H9 (cell line): ENCODE results near the gene DENND11. TPM values are rescaled to one million over a fixed set of nuclear protein-coding genes. Genes with fewer than 3 reads are reported as not detected.

Experiments
- DNase-seq: peaks from one replicate; pipeline ENCODE4 v3.0.0-alpha.2; 2017
- H2AFZ ChIP-seq: one replicate; pipeline ENCODE4 v1.6.1; 2013; ENCODE audit warnings: mild to moderate bottlenecking, low read length, control low read depth, moderate library complexity
- H2AK5ac ChIP-seq: 2 replicates; pipeline ENCODE4 v1.6.1; 2013; ENCODE audit warnings: low read length, control low read depth, mixed read lengths; ENCODE audit not compliant: insufficient read length
- H2BK120ac ChIP-seq: one replicate; pipeline ENCODE4 v1.6.1; 2013; ENCODE audit warnings: low read depth, mild to moderate bottlenecking, low read length, control low read depth, inconsistent platforms; ENCODE audit not compliant: poor library complexity, severe bottlenecking
- H2BK12ac ChIP-seq: 2 replicates; pipeline ENCODE4 v1.6.1; 2013; ENCODE audit warnings: low read length, control low read depth, mixed read lengths, low read depth; ENCODE audit not compliant: insufficient read length
- H2BK15ac ChIP-seq: 2 replicates; pipeline ENCODE4 v1.6.1; 2013; ENCODE audit warnings: low read depth, low read length, control low read depth
- H2BK20ac ChIP-seq: one replicate; pipeline ENCODE4 v1.6.1; 2013; ENCODE audit warnings: low read depth, mild to moderate bottlenecking, low read length, control low read depth, inconsistent platforms; ENCODE audit not compliant: poor library complexity, severe bottlenecking
- H2BK5ac ChIP-seq: 2 replicates; pipeline ENCODE4 v1.6.1; 2013; ENCODE audit warnings: low read length, control low read depth, mixed read lengths; ENCODE audit not compliant: insufficient read length
- H3K14ac ChIP-seq: 2 replicates; pipeline ENCODE4 v1.6.1; 2013; ENCODE audit warnings: low read length, control low read depth; ENCODE audit not compliant: insufficient read depth
- H3K18ac ChIP-seq: 2 replicates; pipeline ENCODE4 v1.6.1; 2013; ENCODE audit warnings: low read depth, mild to moderate bottlenecking, mixed read lengths, low read length, control low read depth; ENCODE audit not compliant: insufficient read length
- H3K23ac ChIP-seq: 2 replicates; pipeline ENCODE4 v1.6.1; 2013; ENCODE audit warnings: low read length, control low read depth, mixed read lengths, low read depth; ENCODE audit not compliant: insufficient read length
- H3K23me2 ChIP-seq: 2 replicates; pipeline ENCODE4 v1.6.1; 2013; ENCODE audit warnings: low read depth, mild to moderate bottlenecking, mixed read lengths, low read length, control low read depth; ENCODE audit not compliant: insufficient read length, poor library complexity, severe bottlenecking
- H3K27ac ChIP-seq: 2 replicates; pipeline ENCODE4 v1.5.1; 2013; ENCODE audit warnings: low read length, control low read depth, mixed read lengths, low read depth; ENCODE audit not compliant: insufficient read length
- H3K27me3 ChIP-seq: 2 replicates; pipeline ENCODE4 v1.6.1; 2013; ENCODE audit warnings: low read length, control low read depth, inconsistent platforms; ENCODE audit not compliant: insufficient read depth
- H3K4ac ChIP-seq: 2 replicates; pipeline ENCODE4 v1.6.1; 2013; ENCODE audit warnings: low read depth, mild to moderate bottlenecking, control low read depth, inconsistent platforms, low read length, moderate library complexity
- H3K4me1 ChIP-seq: 2 replicates; pipeline ENCODE4 v1.6.1; 2013; ENCODE audit warnings: low read length, control low read depth, inconsistent platforms; ENCODE audit not compliant: insufficient read depth
- H3K4me2 ChIP-seq: 2 replicates; pipeline ENCODE4 v1.6.1; 2013; ENCODE audit warnings: low read length, control low read depth, mixed read lengths; ENCODE audit not compliant: insufficient read length, insufficient read depth
- H3K56ac ChIP-seq: 2 replicates; pipeline ENCODE4 v1.6.1; 2013; ENCODE audit warnings: low read depth, mild to moderate bottlenecking, mixed read lengths, low read length, control low read depth; ENCODE audit not compliant: insufficient read length
- H3K79me1 ChIP-seq: 2 replicates; pipeline ENCODE4 v1.6.1; 2013; ENCODE audit warnings: low read depth, mild to moderate bottlenecking, moderate library complexity, low read length, control low read depth, inconsistent platforms; ENCODE audit not compliant: insufficient read depth, poor library complexity, severe bottlenecking
- H3K79me2 ChIP-seq: 2 replicates; pipeline ENCODE4 v1.6.1; 2013; ENCODE audit warnings: low read length, control low read depth, inconsistent platforms; ENCODE audit not compliant: insufficient read depth
- H3K9ac ChIP-seq: 2 replicates; pipeline ENCODE4 v1.6.1; 2013; ENCODE audit warnings: low read length, control low read depth, mixed read lengths; ENCODE audit not compliant: insufficient read length; ENCODE audit errors: extremely low read depth
- H3K9me3 ChIP-seq: one replicate; pipeline ENCODE4 v1.6.1; 2013; ENCODE audit warnings: low read depth, low read length, inconsistent platforms; ENCODE audit not compliant: control insufficient read depth
- H3T11ph ChIP-seq: one replicate; pipeline ENCODE4 v1.6.1; 2013; ENCODE audit warnings: mild to moderate bottlenecking, low read length, control low read depth, inconsistent platforms
- H4K20me1 ChIP-seq: one replicate; pipeline ENCODE4 v1.6.1; 2013; ENCODE audit not compliant: control insufficient read depth, insufficient read length, insufficient read depth
- H4K5ac ChIP-seq: 2 replicates; pipeline ENCODE4 v1.6.1; 2013; ENCODE audit warnings: low read depth, mild to moderate bottlenecking, mixed read lengths, low read length, control low read depth; ENCODE audit not compliant: insufficient read length
- H4K8ac ChIP-seq: replicated peaks from 2 replicates; pipeline ENCODE4 v1.6.1; 2013; ENCODE audit warnings: low read length, control low read depth, mixed read lengths, low read depth; ENCODE audit not compliant: insufficient read length
- H4K91ac ChIP-seq: 2 replicates; pipeline ENCODE4 v1.6.1; 2013; ENCODE audit warnings: low read depth, mild to moderate bottlenecking, moderate library complexity, mixed read lengths, low read length, control low read depth; ENCODE audit not compliant: insufficient read length
- H3K27ac Mint-ChIP-seq, 3 experiments: 2 replicates in 2 of 3; 3 replicates in 1 of 3; pipeline ENCODE4 v1.8.0; 2020 to 2021; ENCODE audit warnings: mixed read lengths in 3 of 3, mild to moderate bottlenecking in 1 of 3, moderate library complexity in 1 of 3
- H3K27me3 Mint-ChIP-seq: 2 replicates; pipeline ENCODE4 v1.8.0; 2021; ENCODE audit warnings: low read depth, mild to moderate bottlenecking, moderate library complexity, mixed read lengths
- H3K36me3 Mint-ChIP-seq, 3 experiments: 2 replicates in 2 of 3; 3 replicates in 1 of 3; pipeline ENCODE4 v1.8.0; 2020 to 2021; ENCODE audit warnings: low read depth in 3 of 3, mixed read lengths in 3 of 3; ENCODE audit not compliant: insufficient read depth in 1 of 3
- H3K4me1 Mint-ChIP-seq, 2 experiments: 2 replicates each; pipeline ENCODE4 v1.8.0; 2020; ENCODE audit warnings: mixed read lengths in 2 of 2
- H3K4me3 Mint-ChIP-seq, 2 experiments: 2 replicates in 1 of 2; 3 replicates in 1 of 2; pipeline ENCODE4 v1.8.0; 2020 to 2021; ENCODE audit warnings: mild to moderate bottlenecking in 2 of 2, mixed read lengths in 2 of 2, moderate library complexity in 1 of 2
- H3K9me3 Mint-ChIP-seq, 2 experiments: 2 replicates in 1 of 2; 3 replicates in 1 of 2; pipeline ENCODE4 v1.8.0; 2020; ENCODE audit warnings: mild to moderate bottlenecking in 2 of 2, mixed read lengths in 2 of 2, moderate library complexity in 1 of 2
- CTCF ChIP-seq: fragments of 200-600 bp; sonication (generic); conservative IDR thresholded peaks from 3 replicates; pipeline ENCODE4 v1.8.0; 2021; ENCODE audit warnings: antibody characterized with exemption, mild to moderate bottlenecking
- WGBS: extraction: QIAGEN DNeasy Blood & Tissue Kit; methylation state at CpG from one replicate; pipeline ENCODE4 v1.1.7; 2013; ENCODE audit warnings: missing lambda C conversion rate, low lambda C conversion rate, mixed read lengths; ENCODE audit not compliant: insufficient read length; ENCODE audit errors: extremely low coverage; 5-methylcytosine and 5-hydroxymethylcytosine counted together
- total RNA-seq: library from RNA; stranded (reverse); gene quantifications from 2 replicates; pipeline ENCODE4 v1.2.1, GENCODE V29; 2021

Gene DENND11
- total RNA-seq, 1 experiment from 2014 or later: 21.9 TPM

GRCh38 chr7:141691961-141692360 is 10.0 kb downstream of the DENND11 start:
- Histone ChIP-seq H3K79me2 (peaks cover 2% of the 10 kb centered on the region; the same call in 1 of the 2 replicates), H2BK15ac (no peak overlapping the region)

More at GRCh38 chr7:141691961-141692360, 10.0 kb downstream of the DENND11 start:
- no peak overlapping the region for H3K4me3 Mint-ChIP-seq
- H3K79me1 ChIP-seq: peaks cover 3% of the 10 kb centered on the region
- no peak overlapping the region for H2BK5ac ChIP-seq
- H3K18ac ChIP-seq: no peak overlapping the region
- DNase-seq: no peak
- H3K4me2 ChIP-seq: no peak overlapping the region
- no peak overlapping the region for H3K9ac ChIP-seq
- H3K23me2 ChIP-seq: no peaks in the 10 kb centered on the region
- no peak overlapping the region for H3K14ac ChIP-seq
- H4K91ac ChIP-seq: no peak overlapping the region
- 0 out of 7 replicates have a peak, but pooled peaks cover 0 to 3% (median 0%) of the 10 kb centered on the region in 3 experiments for H3K36me3 Mint-ChIP-seq
- H3K4ac ChIP-seq: no peak overlapping the region
- H3K27ac ChIP-seq: no peak overlapping the region
- peaks cover 35 to 49% of the 10 kb centered on the region in 2 experiments for H3K4me1 Mint-ChIP-seq
- H3T11ph ChIP-seq: no peak overlapping the region
- H3K4me1 ChIP-seq: peaks cover 6% of the 10 kb centered on the region; the same call in 1 of the 2 replicates
- H3K9me3 Mint-ChIP-seq: no peaks in the 10 kb centered on the region
- H3K56ac ChIP-seq: no peak overlapping the region
- no peak overlapping the region for H2AK5ac ChIP-seq
- no peak overlapping the region for H4K8ac ChIP-seq
- no peaks in the 10 kb centered on the region for H3K9me3 ChIP-seq
- H2BK12ac ChIP-seq: no peak overlapping the region
- no peak overlapping the region for H2AFZ ChIP-seq
- WGBS: no CpG with 5 or more reads among the region's 4 CpGs
- H4K20me1 ChIP-seq: no peaks in the 10 kb centered on the region
- no peak overlapping the region for H2BK120ac ChIP-seq
- H4K5ac ChIP-seq: no peak overlapping the region
- H3K27me3 ChIP-seq: no peaks in the 10 kb centered on the region
- TF ChIP-seq CTCF: no peak
- no peak overlapping the region for H3K23ac ChIP-seq
- H3K27ac Mint-ChIP-seq: no peak overlapping the region
- no peak overlapping the region for H2BK20ac ChIP-seq
- H3K27me3 Mint-ChIP-seq: no peaks in the 10 kb centered on the region
